Muscle of arm (tissue), 12 donors: ENCODE data around the gene SLC66A3. TPM values are rescaled to one million over a fixed set of nuclear protein-coding genes. Genes with fewer than 3 reads are reported as not detected.

Experiments used
- DNase-seq: peaks from one replicate; pipeline ENCODE4 v3.0.0-alpha.2; 2013
- polyA plus RNA-seq, 12 donors: library from polyadenylated mRNA; unstranded; fragments of 120-200 nt; gene quantifications; one replicate each; pipeline ENCODE4 v1.2.1, GENCODE V29; 2013; ENCODE audit not compliant: insufficient read length in 12 of 12

The SLC66A3 gene
- polyA plus RNA-seq, 12 donors = 10.8 to 21.7 (median 14.4) TPM; not detected in 2

GRCh38 chr2:11212645-11213044 lies 57.4 kb downstream of the SLC66A3 start:
- no peak for DNase-seq

GRCh38 chr2:11213090-11213638 lies 57.9 kb downstream of the SLC66A3 start:
- no peak for DNase-seq

- DNase-seq = no peak
These were observed 58.7 kb downstream of the SLC66A3 start for GRCh38 chr2:11213975-11214374.

GRCh38 chr2:11214770-11215169 lies 59.5 kb downstream of the SLC66A3 start:
- DNase-seq = no peak

DNA sequence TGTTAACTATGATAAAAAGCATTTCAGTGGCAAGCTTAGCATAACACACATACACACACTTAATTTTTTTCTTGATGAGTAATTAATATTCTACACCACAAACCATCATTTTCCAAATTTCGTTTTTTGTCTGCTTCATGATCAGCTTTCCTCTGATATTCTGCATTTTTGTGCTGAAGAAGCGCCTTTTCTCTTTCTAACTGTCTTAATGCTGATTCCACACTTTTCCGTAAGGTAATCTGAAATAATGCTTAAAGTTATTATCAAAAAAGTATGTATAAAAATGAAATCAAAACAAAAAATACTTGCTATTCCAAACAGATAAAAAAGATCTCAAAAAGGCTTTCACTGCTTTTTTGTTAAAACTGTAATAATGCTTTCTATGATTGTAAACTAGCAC lies 60.1 kb downstream of the SLC66A3 start:
- DNase-seq = no peak

GRCh38 chr2:11220445-11220844 lies 65.2 kb downstream of the SLC66A3 start:
- no peak for DNase-seq

DNA sequence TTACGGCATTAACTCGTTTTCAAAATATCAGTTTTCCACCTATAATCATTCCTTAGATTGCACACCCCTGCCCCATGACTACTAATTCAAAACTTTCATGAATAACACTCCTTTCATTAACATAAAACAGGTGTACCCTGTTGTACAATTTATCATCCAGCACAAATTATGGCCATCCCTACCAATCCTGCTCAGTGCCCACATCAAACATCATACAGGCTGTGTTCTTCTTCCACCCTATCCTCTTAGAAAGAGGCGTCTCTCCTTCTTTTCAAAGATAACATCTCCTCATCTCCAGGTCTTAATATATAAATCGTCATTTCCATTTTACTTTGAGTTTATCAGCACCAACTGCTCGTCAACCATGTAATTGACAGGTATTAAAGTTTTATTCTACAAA lies 67.6 kb downstream of the SLC66A3 start:
- DNase-seq = no peak

GRCh38 chr2:11224887-11225286 lies 69.6 kb downstream of the SLC66A3 start:
- no peak for DNase-seq

GRCh38 chr2:11227595-11227994 lies 72.3 kb downstream of the SLC66A3 start:
- DNase-seq = no peak

Other genes starting within 250 kb of the SLC66A3 start
- gene KCNF1, start 243.5 kb upstream of the SLC66A3 start, polyA plus RNA-seq = 1 to 10 TPM in 10 of 12 donors, not detected in 2; 1.6 to 4.5 (median 3.5) TPM
- gene ROCK2, start 189.2 kb downstream of the SLC66A3 start, polyA plus RNA-seq = 100 to 1,000 TPM in 1 of 12 donors, 10 to 100 TPM in 11; 45.4 to 440 (median 50.0) TPM